GM19455 (cell line): ENCODE results near the gene IZUMO2.
"Not testable (repeated sequence)": the region's sequence is repeated elsewhere in the genome, so short reads cannot be mapped to it uniquely, and the experiment has no call there.

Source experiments
- ATAC-seq: cut with Tn5 transposase; IDR thresholded peaks from one replicate; pipeline ENCODE4 v1.9.1; 2021; ENCODE audit not compliant: unreplicated experiment

IZUMO2 gene

GRCh38 chr19:50136603-50137365 lies 26.3 kb downstream of the IZUMO2 start:
- ATAC-seq = not testable (repeated sequence)

GRCh38 chr19:50135856-50136602 lies 27.1 kb downstream of the IZUMO2 start:
- not testable (repeated sequence) for ATAC-seq

- not testable (repeated sequence) for ATAC-seq
These were observed 28.0 kb downstream of the IZUMO2 start for GRCh38 chr19:50134777-50135719.

GRCh38 chr19:50133518-50134492 lies 29.3 kb downstream of the IZUMO2 start:
- ATAC-seq = not testable (repeated sequence)

- ATAC-seq = not testable (repeated sequence)
These were observed 59.1 kb downstream of the IZUMO2 start for GRCh38 chr19:50104012-50104411.

GRCh38 chr19:50103405-50103804 lies 59.7 kb downstream of the IZUMO2 start:
- not testable (repeated sequence) for ATAC-seq
